Lung (tissue), 12 donors: ENCODE measurements around the gene CCL13. TPM values are rescaled to one million over a fixed set of nuclear protein-coding genes. Genes with fewer than 3 reads are reported as not detected.

Source experiments
- ATAC-seq: fragments of 200-7000 bp; cut with Tn5 transposase; one replicate; pipeline ENCODE4 v1.9.1; 2020; ENCODE audit warnings: moderate number of reproducible peaks; ENCODE audit not compliant: insufficient read depth, low FRiP score
- DNase-seq, 3 donors: peaks; one replicate each; pipeline ENCODE4 v3.0.0-alpha.2; 2013 to 2017
- H3K27ac ChIP-seq, 2 donors: one replicate each; pipeline ENCODE4 v1.5.1; 2013; ENCODE audit warnings: mild to moderate bottlenecking in 2 of 2, moderate library complexity in 2 of 2, control low read depth in 1 of 2, inconsistent platforms in 1 of 2, low read depth in 1 of 2, low read length in 1 of 2
- H3K27me3 ChIP-seq, 3 donors: one replicate each; pipeline ENCODE4 v1.5.1; 2013; ENCODE audit warnings: low read length in 2 of 3; ENCODE audit not compliant: control insufficient read depth in 3 of 3, insufficient read depth in 3 of 3
- H3K36me3 ChIP-seq, 4 donors: one replicate each; pipeline ENCODE4 v1.5.1; 2013; ENCODE audit warnings: low read length in 4 of 4, mild to moderate bottlenecking in 1 of 4, moderate library complexity in 1 of 4; ENCODE audit not compliant: control insufficient read depth in 4 of 4, insufficient read depth in 4 of 4
- H3K4me1 ChIP-seq, 5 donors: one replicate each; pipeline ENCODE4 v1.5.1; 2013; ENCODE audit warnings: low read length in 5 of 5, mild to moderate bottlenecking in 2 of 5, moderate library complexity in 1 of 5; ENCODE audit not compliant: control insufficient read depth in 5 of 5, insufficient read depth in 5 of 5
- H3K4me3 ChIP-seq: one replicate; pipeline ENCODE4 v1.5.1; 2013; ENCODE audit warnings: mild to moderate bottlenecking, control low read depth, moderate library complexity
- H3K9ac ChIP-seq, 2 donors: one replicate each; pipeline ENCODE4 v1.5.1; 2013; ENCODE audit warnings: low read length in 2 of 2, control low read depth in 1 of 2; ENCODE audit not compliant: insufficient read depth in 1 of 2
- H3K9me3 ChIP-seq, 4 donors: one replicate each; pipeline ENCODE4 v1.5.1; 2013; ENCODE audit warnings: low read length in 3 of 4, mild to moderate bottlenecking in 1 of 4, moderate library complexity in 1 of 4; ENCODE audit not compliant: control insufficient read depth in 4 of 4, insufficient read depth in 3 of 4
- WGBS, 2 donors: extraction: QIAGEN DNeasy Blood & Tissue Kit; methylation state at CpG; one replicate each; pipeline ENCODE4 v1.1.7; 2013; 5-methylcytosine and 5-hydroxymethylcytosine counted together
- polyA plus RNA-seq, 2 donors: library from polyadenylated mRNA; stranded (reverse); fragments of 200-250 nt; gene quantifications; one replicate each; pipeline ENCODE4 v1.2.1, GENCODE V29; 2013
- total RNA-seq, 2 donors: library from RNA; depleted of rRNA in 1 of 2; stranded (reverse); fragments of >200 nt in 1 of 2; gene quantifications; one replicate each; pipeline ENCODE4 v1.2.1, GENCODE V29; 2014 to 2021
- TF ChIP-seq, protein P1 (sequence below): IDR thresholded peaks from 2 replicates; pipeline ENCODE4 v1.5.1; 2012; ENCODE audit warnings: mild to moderate bottlenecking; ENCODE audit errors: control extremely low read depth, extremely low read depth
- donor health status: control.
- donor health status: control.
- donor health status: Bipolar disorder and iron deficiency.
- donor health status: healthy.
- donor health status: DM: yes; HTN: yes; CAD: no.

CCL13 gene
- total and polyA plus RNA-seq, 4 donors, result 2.5 to 4.6 (median 4.1) TPM

GRCh38 chr17:34393401-34393800, 37.1 kb downstream of the CCL13 start:
- no peak overlapping the region for H3K9ac ChIP-seq
- TF ChIP-seq, protein P1, sequence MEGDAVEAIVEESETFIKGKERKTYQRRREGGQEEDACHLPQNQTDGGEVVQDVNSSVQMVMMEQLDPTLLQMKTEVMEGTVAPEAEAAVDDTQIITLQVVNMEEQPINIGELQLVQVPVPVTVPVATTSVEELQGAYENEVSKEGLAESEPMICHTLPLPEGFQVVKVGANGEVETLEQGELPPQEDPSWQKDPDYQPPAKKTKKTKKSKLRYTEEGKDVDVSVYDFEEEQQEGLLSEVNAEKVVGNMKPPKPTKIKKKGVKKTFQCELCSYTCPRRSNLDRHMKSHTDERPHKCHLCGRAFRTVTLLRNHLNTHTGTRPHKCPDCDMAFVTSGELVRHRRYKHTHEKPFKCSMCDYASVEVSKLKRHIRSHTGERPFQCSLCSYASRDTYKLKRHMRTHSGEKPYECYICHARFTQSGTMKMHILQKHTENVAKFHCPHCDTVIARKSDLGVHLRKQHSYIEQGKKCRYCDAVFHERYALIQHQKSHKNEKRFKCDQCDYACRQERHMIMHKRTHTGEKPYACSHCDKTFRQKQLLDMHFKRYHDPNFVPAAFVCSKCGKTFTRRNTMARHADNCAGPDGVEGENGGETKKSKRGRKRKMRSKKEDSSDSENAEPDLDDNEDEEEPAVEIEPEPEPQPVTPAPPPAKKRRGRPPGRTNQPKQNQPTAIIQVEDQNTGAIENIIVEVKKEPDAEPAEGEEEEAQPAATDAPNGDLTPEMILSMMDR, result no peak
- H3K9me3 ChIP-seq, result no peaks in the 10 kb centered on the region
- H3K4me3 ChIP-seq, result no peak overlapping the region
- WGBS, 2 donors, result 59 to 67% methylated on average over 3 of the region's 3 CpGs
- no peaks in the 10 kb centered on the region for H3K27me3 ChIP-seq
- no peak overlapping the region for H3K27ac ChIP-seq
- no peak for ATAC-seq
- H3K4me1 ChIP-seq, result no peaks in the 10 kb centered on the region
- no peaks in the 10 kb centered on the region for H3K36me3 ChIP-seq
- peak in 1 of 3 donors; percentile 24 for DNase-seq

- H3K4me3 ChIP-seq, result no peak overlapping the region
- TF ChIP-seq, protein P1, result no peak
- no peaks in the 10 kb centered on the region for H3K36me3 ChIP-seq
- no peak overlapping the region for H3K27ac ChIP-seq
- no peaks in the 10 kb centered on the region for H3K9me3 ChIP-seq
- ATAC-seq, result no peak
- H3K9ac ChIP-seq, result no peak overlapping the region
- H3K4me1 ChIP-seq, result no peaks in the 10 kb centered on the region
- no peak for DNase-seq
- H3K27me3 ChIP-seq, result no peaks in the 10 kb centered on the region
Measured at GRCh38 chr17:34397265-34397664, 41.0 kb downstream of the CCL13 start.

- H3K4me3 ChIP-seq, result no peak overlapping the region
- TF ChIP-seq, protein P1, result no peak
- H3K27me3 ChIP-seq, result no peaks in the 10 kb centered on the region
- H3K36me3 ChIP-seq, result no peaks in the 10 kb centered on the region
- H3K27ac ChIP-seq, result no peak overlapping the region
- H3K4me1 ChIP-seq, result no peaks in the 10 kb centered on the region
- no peak overlapping the region for H3K9ac ChIP-seq
- H3K9me3 ChIP-seq, result no peaks in the 10 kb centered on the region
- DNase-seq, result no peak
- ATAC-seq, result no peak
- 24% methylated on average over 2 of the region's 2 CpGs for WGBS, 2 donors
Measured at GRCh38 chr17:34398990-34399389, 42.7 kb downstream of the CCL13 start.

- H3K36me3 ChIP-seq, result no peaks in the 10 kb centered on the region
- 50 to 59% methylated on average over 1 of the region's 1 CpG for WGBS, 2 donors
- H3K4me3 ChIP-seq, result no peak overlapping the region
- no peak for DNase-seq
- H3K9ac ChIP-seq, result no peak overlapping the region
- no peaks in the 10 kb centered on the region for H3K9me3 ChIP-seq
- no peaks in the 10 kb centered on the region for H3K27me3 ChIP-seq
- TF ChIP-seq, protein P1, result no peak
- no peak overlapping the region for H3K27ac ChIP-seq
- no peak for ATAC-seq
- no peaks in the 10 kb centered on the region for H3K4me1 ChIP-seq
Measured at GRCh38 chr17:34399725-34400124, 43.4 kb downstream of the CCL13 start.
